Astrocyte (in vitro differentiated cells and primary cell): ENCODE measurements around the gene MYRIP.

Source experiments
- EZH2 ChIP-seq: IDR thresholded peaks from 2 replicates; pipeline ENCODE4 v1.6.1; 2012; ENCODE audit warnings: mild to moderate bottlenecking, low read length, inconsistent platforms; ENCODE audit not compliant: insufficient read depth
- TF ChIP-seq, protein P1 (sequence below): IDR thresholded peaks from 2 replicates; pipeline ENCODE4 v1.5.1; 2011; ENCODE audit warnings: low read depth, mild to moderate bottlenecking, inconsistent platforms, low read length, moderate library complexity; ENCODE audit not compliant: insufficient read depth

DNA sequence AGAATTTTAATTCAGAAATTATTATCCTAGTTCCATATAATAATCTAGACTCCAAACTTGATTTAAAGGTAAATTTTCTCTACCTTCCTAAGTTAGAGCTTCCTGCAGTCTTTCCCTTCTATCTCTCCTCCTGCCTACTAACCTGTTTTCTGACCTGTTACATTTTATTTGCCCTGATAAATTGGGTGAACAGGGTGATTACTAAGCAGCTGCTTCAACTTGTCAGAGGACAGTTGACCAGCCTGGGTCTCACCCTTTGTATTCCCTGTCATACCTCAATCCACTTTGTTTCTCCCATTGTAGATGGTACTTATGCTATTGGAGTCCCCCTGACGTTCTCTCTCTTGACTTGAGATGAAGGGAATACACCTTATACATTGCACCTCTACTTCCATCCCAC, 28.4 kb upstream of the MYRIP start:
- TF ChIP-seq, protein P1, sequence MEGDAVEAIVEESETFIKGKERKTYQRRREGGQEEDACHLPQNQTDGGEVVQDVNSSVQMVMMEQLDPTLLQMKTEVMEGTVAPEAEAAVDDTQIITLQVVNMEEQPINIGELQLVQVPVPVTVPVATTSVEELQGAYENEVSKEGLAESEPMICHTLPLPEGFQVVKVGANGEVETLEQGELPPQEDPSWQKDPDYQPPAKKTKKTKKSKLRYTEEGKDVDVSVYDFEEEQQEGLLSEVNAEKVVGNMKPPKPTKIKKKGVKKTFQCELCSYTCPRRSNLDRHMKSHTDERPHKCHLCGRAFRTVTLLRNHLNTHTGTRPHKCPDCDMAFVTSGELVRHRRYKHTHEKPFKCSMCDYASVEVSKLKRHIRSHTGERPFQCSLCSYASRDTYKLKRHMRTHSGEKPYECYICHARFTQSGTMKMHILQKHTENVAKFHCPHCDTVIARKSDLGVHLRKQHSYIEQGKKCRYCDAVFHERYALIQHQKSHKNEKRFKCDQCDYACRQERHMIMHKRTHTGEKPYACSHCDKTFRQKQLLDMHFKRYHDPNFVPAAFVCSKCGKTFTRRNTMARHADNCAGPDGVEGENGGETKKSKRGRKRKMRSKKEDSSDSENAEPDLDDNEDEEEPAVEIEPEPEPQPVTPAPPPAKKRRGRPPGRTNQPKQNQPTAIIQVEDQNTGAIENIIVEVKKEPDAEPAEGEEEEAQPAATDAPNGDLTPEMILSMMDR: no peak
- no peak for TF ChIP-seq EZH2
